PC-3 (cell line): ENCODE measurements around the gene LTA. TPM values are rescaled to one million over a fixed set of nuclear protein-coding genes. Genes with fewer than 3 reads are reported as not detected.

ENCODE experiments used
- ATAC-seq: fragments of 200-7000 bp; cut with Tn5 transposase; 2 replicates; pipeline ENCODE4 v1.9.1; 2020; ENCODE audit warnings: mild to moderate bottlenecking, moderate library complexity
- BruUV-seq: library from RNA; stranded (reverse); fragments of 400-500 nt; replicated peaks from 2 replicates; lab custom pipeline; 2021; lab: Mats Ljungman, UMichigan
- CTCF ChIA-PET: fragments of 300-600 bp; sonication (Branson Sonifier 250); formaldehyde crosslinking; loops from one replicate; lab custom pipeline; 2022; ENCODE audit warnings: antibody characterized with exemption; lab: Charles Lee
- POLR2A ChIA-PET: fragments of 300-600 bp; sonication (Branson Sonifier 250); formaldehyde crosslinking; loops from one replicate; lab custom pipeline; 2022; ENCODE audit warnings: antibody characterized with exemption; ENCODE audit not compliant: unreplicated experiment; lab: Charles Lee
- DNase-seq: peaks from one replicate; pipeline ENCODE4 v3.0.0-alpha.2; 2015
- H2AFZ ChIP-seq: fragments of 300-600 bp; sonication (generic); 2 replicates; pipeline ENCODE4 v1.6.0; 2016; ENCODE audit warnings: antibody characterized with exemption, low read length
- H3F3A ChIP-seq: fragments of 300-600 bp; sonication (generic); one replicate; pipeline ENCODE4 v1.6.0; 2017; ENCODE audit warnings: antibody characterized with exemption, low read length, control low read depth, mild to moderate bottlenecking; ENCODE audit not compliant: unreplicated experiment
- H3K27ac ChIP-seq: fragments of 300-600 bp; sonication (generic); 2 replicates; pipeline ENCODE4 v1.5.1; 2016; ENCODE audit warnings: mild to moderate bottlenecking, low read length
- H3K27me3 ChIP-seq: fragments of 300-600 bp; sonication (generic); 2 replicates; pipeline ENCODE4 v1.6.1; 2016; ENCODE audit warnings: low read length, mixed read lengths
- H3K36me3 ChIP-seq: fragments of 300-600 bp; sonication (generic); 2 replicates; pipeline ENCODE4 v1.6.1; 2016; ENCODE audit warnings: low read depth, mixed run types, low read length, mixed read lengths
- H3K4me1 ChIP-seq: fragments of 300-600 bp; sonication (generic); 2 replicates; pipeline ENCODE4 v1.5.1; 2016; ENCODE audit warnings: low read length; ENCODE audit not compliant: insufficient read depth
- H3K4me2 ChIP-seq: fragments of 300-600 bp; sonication (generic); 2 replicates; pipeline ENCODE4 v1.6.0; 2016; ENCODE audit warnings: low read length
- H3K4me3 ChIP-seq: fragments of 300-600 bp; sonication (generic); 2 replicates; pipeline ENCODE4 v1.5.1; 2016; ENCODE audit warnings: mild to moderate bottlenecking, low read length, mixed read lengths
- H3K79me2 ChIP-seq: fragments of 300-600 bp; sonication (generic); 2 replicates; pipeline ENCODE4 v1.6.1; 2017; ENCODE audit warnings: low read length, mixed read lengths
- H3K9ac ChIP-seq: fragments of 300-600 bp; sonication (generic); 2 replicates; pipeline ENCODE4 v1.6.0; 2016; ENCODE audit warnings: mild to moderate bottlenecking, low read length
- H3K9me2 ChIP-seq: fragments of 300-600 bp; sonication (generic); replicated peaks from 2 replicates; pipeline ENCODE4 v1.6.1; 2016; ENCODE audit warnings: mixed run types, low read length, mixed read lengths
- H3K9me3 ChIP-seq: fragments of 300-600 bp; sonication (generic); 2 replicates; pipeline ENCODE4 v1.6.1; 2016; ENCODE audit warnings: low read length, mixed read lengths
- H4K20me1 ChIP-seq: fragments of 300-600 bp; sonication (generic); 2 replicates; pipeline ENCODE4 v1.6.1; 2016; ENCODE audit warnings: low read length, mixed read lengths
- CTCF ChIP-seq: fragments of 300-600 bp; sonication (generic); conservative IDR thresholded peaks from 2 replicates; pipeline ENCODE4 v1.5.1; 2017; ENCODE audit warnings: antibody characterized with exemption, low read depth, mild to moderate bottlenecking, low read length
- EZH2 ChIP-seq: fragments of 300-600 bp; sonication (generic); IDR thresholded peaks from one replicate; pipeline ENCODE4 v1.6.1; 2017; ENCODE audit warnings: antibody characterized with exemption, mild to moderate bottlenecking, low read length; ENCODE audit not compliant: unreplicated experiment
- EZH2phosphoT487 ChIP-seq: fragments of 300-600 bp; sonication (generic); IDR thresholded peaks from 2 replicates; pipeline ENCODE4 v1.6.1; 2018; ENCODE audit warnings: mild to moderate bottlenecking, antibody characterized with exemption, low read length, borderline replicate concordance
- intact Hi-C: fragments of 100-400 bp; cut with micrococcal nuclease; formaldehyde crosslinking; loops from 2 replicates; pipeline ENCODE4 v1.9.0; 2023
- total RNA-seq: library from RNA; depleted of rRNA; stranded (reverse); fragments of >200 nt; gene quantifications from 2 replicates; pipeline ENCODE4 v1.2.3, GENCODE V29; 2014

Gene LTA
- total RNA-seq, 1 experiment from 2014 or later = not detected

- Histone ChIP-seq H3K9me3 (no peaks in the 10 kb centered on the region), H3K9me2 (no peaks in the 10 kb centered on the region), H3K4me2 (no peak overlapping the region), H3K4me3 (no peak overlapping the region), H2AFZ (no peak overlapping the region), H4K20me1 (no peaks in the 10 kb centered on the region), H3K9ac (no peak overlapping the region), H3K79me2 (no peaks in the 10 kb centered on the region), H3K36me3 (no peaks in the 10 kb centered on the region), H3F3A (no peaks in the 10 kb centered on the region), H3K27ac (no peak overlapping the region), H3K27me3 (no peaks in the 10 kb centered on the region), H3K4me1 (peaks cover 11% of the 10 kb centered on the region; the same call in 1 of the 2 replicates)
- TF ChIP-seq EZH2 (no peak), CTCF (no peak), EZH2phosphoT487 (no peak)
- CTCF ChIA-PET = interaction anchor here (1.8 kb wide), 1 partner anchor 18 kb away, joined by 6 read pairs; no protein-coding TSS in a partner anchor
- DNase-seq (no peak), ATAC-seq (no peak)
- intact Hi-C loops = no loop called here
- POLR2A ChIA-PET = no interaction called here
- BruUV-seq = no TSS peak
Observed at GRCh38 chr6:31579546-31580437, 7.7 kb downstream of the LTA start.

- no peak overlapping the region for H3K27ac ChIP-seq
- peak overlapping the region; percentile 99 for H2AFZ ChIP-seq
- H4K20me1 ChIP-seq = no peaks in the 10 kb centered on the region
- H3K36me3 ChIP-seq = no peaks in the 10 kb centered on the region
- no peaks in the 10 kb centered on the region for H3F3A ChIP-seq
- DNase-seq = no peak
- ATAC-seq = no peak
- CTCF ChIA-PET = interaction anchor here (0.9 to 1.8 kb wide), 2 partner anchors 17 to 18 kb away, joined by 3 to 6 read pairs; no protein-coding TSS in a partner anchor
- H3K9me3 ChIP-seq = no peaks in the 10 kb centered on the region
- no peaks in the 10 kb centered on the region for H3K27me3 ChIP-seq
- intact Hi-C loops = no loop called here
- H3K9ac ChIP-seq = no peak overlapping the region
- BruUV-seq = no TSS peak
- H3K79me2 ChIP-seq = no peaks in the 10 kb centered on the region
- H3K4me1 ChIP-seq = peaks cover 11% of the 10 kb centered on the region; the same call in 1 of the 2 replicates
- H3K9me2 ChIP-seq = no peaks in the 10 kb centered on the region
- TF ChIP-seq CTCF (no peak), EZH2phosphoT487 (no peak), EZH2 (no peak)
- peak overlapping the region; percentile 83 for H3K4me3 ChIP-seq
- POLR2A ChIA-PET = no interaction called here
- H3K4me2 ChIP-seq = peak overlapping the region; percentile 99
Observed at GRCh38 chr6:31580438-31580740, 8.3 kb downstream of the LTA start.
